Measurements from ENCODE around the gene SMYD3.

DNA sequence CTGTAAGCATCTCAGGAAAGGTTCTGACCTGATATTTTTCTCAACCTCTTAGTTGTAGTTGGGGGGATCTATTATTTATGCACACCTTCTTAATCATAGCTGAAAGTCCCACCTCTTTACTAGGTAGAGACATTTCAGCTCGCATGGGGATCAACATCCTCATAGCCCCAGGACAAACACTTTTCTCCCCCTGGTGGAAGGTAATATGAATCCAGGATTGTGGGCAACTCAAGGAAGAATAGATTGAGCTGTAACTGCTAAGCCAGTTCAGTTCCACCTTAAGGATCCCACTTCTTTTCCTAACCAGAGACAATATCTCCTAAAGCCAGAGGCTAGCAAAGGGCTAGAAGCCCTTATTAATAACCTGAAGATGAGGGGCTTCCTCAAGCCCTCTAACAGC lies 25.4 kb upstream of the SMYD3 start:
- TF ChIP-seq, protein P1, sequence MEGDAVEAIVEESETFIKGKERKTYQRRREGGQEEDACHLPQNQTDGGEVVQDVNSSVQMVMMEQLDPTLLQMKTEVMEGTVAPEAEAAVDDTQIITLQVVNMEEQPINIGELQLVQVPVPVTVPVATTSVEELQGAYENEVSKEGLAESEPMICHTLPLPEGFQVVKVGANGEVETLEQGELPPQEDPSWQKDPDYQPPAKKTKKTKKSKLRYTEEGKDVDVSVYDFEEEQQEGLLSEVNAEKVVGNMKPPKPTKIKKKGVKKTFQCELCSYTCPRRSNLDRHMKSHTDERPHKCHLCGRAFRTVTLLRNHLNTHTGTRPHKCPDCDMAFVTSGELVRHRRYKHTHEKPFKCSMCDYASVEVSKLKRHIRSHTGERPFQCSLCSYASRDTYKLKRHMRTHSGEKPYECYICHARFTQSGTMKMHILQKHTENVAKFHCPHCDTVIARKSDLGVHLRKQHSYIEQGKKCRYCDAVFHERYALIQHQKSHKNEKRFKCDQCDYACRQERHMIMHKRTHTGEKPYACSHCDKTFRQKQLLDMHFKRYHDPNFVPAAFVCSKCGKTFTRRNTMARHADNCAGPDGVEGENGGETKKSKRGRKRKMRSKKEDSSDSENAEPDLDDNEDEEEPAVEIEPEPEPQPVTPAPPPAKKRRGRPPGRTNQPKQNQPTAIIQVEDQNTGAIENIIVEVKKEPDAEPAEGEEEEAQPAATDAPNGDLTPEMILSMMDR (IDR thresholded peaks at IDR 0.05), result peak in 1 of 4 experiments; percentile 13
- no peak for TF ChIP-seq POLR2A (IDR thresholded peaks at IDR 0.05)
- TF ChIP-seq POLR2AphosphoS5 (IDR thresholded peaks at IDR 0.05), result no peak

Measured in gastroesophageal sphincter (tissue), 3 donors.